ENCODE results near the gene CENATAC.
A peak's percentile ranks its signal among the peaks of the same experiment; 100 is the strongest.
"Not testable (repeated sequence)": the region's sequence is repeated elsewhere in the genome, so short reads cannot be mapped to it uniquely, and the experiment has no call there.

The CENATAC gene, protein sequence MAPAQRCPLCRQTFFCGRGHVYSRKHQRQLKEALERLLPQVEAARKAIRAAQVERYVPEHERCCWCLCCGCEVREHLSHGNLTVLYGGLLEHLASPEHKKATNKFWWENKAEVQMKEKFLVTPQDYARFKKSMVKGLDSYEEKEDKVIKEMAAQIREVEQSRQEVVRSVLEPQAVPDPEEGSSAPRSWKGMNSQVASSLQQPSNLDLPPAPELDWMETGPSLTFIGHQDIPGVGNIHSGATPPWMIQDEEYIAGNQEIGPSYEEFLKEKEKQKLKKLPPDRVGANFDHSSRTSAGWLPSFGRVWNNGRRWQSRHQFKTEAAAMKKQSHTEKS

DNA sequence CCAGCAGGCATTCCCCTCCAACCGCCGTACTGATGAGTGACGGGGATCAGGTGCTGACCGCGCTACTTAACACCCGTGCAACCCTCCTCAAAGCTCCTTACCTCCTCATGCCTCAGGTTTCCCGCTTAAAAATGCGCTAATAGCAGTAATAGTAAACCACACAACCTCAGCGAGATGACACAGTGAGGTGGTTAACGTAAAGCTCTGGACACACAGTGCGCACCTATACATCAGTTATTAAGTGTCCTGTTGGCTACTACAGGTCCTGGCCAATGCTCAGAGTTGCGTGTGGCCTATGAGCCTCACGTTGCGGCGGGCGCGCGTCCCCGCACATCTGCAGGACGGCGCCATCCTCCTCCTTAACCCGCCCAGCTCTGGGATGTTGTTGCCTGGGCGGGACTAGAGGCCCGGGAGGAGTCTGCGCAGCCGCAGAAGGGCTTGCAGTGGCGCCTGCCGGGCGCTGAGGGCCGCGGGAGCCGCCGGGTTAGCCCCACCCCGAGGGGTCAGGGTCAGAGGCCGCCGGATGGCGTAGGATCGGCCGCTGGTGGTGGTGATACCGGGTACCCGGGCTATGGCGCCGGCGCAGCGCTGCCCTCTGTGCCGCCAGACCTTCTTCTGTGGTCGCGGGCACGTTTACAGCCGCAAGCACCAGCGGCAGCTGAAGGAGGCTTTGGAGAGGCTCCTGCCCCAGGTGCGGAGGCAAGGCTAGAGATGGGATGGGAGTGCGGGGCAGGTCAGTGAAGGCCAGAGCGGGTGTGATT is at the start of gene CENATAC:
Gene CENATAC, plus strand, starts transcription at position 512 of the 761 bp plus-strand sequence. Its CDS starts 60 bp downstream, at position 572.
- peak; percentile 95 for DNase-seq

DNA sequence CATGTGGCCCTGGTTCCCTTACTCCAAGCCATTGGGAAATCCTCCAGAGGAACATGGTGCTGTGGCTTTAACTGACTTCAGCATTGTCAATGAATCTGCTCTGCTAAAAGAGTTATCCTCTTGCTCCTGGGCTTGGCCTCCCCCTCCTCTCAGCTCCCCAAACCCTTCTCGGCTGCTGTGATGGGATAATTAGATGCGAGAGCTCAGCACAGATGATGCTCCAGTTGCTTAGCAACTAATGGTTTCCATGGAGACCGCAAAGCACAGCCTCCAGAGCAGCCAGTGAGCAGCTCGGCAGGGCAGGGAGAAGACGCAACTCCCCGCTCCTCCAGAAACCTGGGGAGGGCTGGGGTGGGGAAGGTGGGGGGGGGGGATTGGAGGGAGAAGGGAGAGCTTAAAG is 44.7 kb upstream of the CENATAC start:
- peak; percentile 79 for DNase-seq

DNA sequence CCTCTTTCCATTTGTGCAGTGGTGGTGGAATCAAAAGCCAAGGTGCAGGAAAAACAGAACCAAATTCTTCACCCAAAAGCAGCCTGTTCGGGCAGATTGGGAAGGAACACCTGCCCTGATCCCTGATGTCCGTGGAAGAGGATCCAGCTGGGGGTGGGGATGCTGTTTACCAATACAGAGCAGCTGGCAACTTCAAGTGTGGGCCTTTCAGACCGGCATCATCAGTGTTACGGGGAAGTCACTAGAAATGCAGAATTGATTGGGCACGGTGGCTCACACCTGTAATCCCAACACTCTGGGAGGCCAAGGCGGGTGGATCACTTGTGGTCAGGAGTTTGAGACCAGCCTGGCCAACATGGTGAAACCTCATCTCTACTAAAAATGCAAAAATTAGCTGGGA is 44.0 kb upstream of the CENATAC start:
- not testable (repeated sequence) for DNase-seq

DNA sequence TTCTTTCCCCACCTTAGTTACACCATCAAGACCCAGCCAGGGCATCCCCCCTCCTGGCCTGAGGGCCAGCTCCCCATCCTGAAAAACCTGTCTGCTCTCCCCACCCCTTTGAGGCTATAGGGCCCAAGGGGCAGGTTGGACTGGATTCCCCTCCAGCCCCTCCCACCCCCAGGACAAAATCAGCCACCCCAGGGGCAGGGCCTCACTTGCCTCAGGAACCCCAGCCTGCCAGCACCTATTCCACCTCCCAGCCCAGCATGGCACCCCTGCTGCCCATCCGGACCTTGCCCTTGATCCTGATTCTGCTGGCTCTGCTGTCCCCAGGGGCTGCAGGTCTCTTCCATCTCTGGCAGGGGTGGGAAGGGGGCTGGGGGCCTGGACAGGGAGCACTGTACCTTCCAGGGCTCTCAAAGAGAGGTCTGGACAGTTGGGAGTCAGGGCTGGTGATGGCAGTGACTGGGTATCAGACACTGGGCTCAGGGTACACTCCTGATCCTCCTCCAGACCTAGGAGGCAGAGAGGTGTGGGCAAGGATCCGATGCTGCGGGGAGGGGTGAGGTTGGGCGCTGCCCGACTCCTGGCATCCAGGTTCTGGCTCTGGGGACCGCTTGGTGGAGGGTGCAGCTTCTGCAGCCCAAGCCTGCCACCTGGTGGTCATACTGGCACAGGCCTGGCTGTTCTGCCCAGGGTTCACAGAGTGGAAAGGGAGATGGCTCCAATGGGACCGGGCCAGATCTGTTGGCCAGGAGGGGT is 41.7 kb upstream of the CENATAC start, which contains the start of gene UPK2:
Gene UPK2, plus strand, starts transcription at position 205 of the 753 bp plus-strand sequence. Its CDS starts 53 bp downstream, at position 258.
- peak; percentile 75 for DNase-seq

DNA sequence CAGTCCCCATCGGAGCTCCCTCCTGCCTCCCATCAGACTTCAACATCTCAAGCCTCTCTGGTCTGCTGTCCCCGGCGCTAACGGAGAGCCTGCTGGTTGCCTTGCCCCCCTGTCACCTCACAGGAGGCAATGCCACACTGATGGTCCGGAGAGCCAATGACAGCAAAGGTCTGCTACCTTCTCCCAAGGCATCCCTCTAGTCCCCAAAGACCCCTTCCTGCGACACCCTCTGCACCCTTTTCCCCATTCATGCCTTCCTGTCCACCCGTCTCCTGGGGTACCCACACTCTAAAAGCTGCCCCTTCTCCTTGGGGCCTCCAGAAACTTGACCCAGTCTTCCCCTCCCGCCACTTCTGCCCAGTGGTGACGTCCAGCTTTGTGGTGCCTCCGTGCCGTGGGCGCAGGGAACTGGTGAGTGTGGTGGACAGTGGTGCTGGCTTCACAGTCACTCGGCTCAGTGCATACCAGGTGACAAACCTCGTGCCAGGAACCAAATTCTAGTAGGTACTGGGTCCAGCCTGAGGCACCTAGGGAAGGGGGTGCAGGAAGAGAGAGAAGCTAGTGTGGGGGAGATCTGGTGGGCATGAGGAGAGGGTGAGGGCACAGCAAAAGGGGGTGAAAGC is 41.0 kb upstream of the CENATAC start:
- DNase-seq, result no peak

DNA sequence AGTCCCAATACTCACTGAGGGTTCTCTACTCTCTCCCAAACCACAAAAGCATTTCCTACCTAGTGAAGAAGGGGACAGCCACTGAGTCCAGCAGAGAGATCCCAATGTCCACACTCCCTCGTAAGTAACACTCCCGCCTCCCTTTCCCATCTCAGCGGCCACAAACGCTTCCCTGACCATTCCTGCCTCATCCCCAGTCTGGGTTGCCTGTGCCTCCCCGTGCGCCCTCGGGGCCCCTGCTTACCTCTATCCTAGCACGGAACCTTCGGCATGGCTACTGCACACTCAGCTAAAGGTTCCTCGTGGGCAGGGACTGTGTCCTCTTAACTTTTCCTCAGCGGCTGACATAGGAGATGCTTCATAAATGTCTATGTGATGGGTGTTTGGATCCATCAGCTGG is 40.4 kb upstream of the CENATAC start:
- no peak for DNase-seq

DNA sequence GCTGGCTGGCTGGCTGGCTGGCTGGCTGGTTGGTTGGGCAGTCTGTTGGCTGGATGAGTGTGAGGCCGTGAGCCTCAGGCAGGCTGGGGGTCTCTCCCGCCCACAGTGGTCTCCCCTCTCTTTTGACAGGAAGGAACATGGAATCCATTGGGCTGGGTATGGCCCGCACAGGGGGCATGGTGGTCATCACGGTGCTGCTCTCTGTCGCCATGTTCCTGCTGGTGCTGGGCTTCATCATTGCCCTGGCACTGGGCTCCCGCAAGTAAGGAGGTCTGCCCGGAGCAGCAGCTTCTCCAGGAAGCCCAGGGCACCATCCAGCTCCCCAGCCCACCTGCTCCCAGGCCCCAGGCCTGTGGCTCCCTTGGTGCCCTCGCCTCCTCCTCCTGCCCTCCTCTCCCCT is 40.0 kb upstream of the CENATAC start:
- DNase-seq, result no peak

DNA sequence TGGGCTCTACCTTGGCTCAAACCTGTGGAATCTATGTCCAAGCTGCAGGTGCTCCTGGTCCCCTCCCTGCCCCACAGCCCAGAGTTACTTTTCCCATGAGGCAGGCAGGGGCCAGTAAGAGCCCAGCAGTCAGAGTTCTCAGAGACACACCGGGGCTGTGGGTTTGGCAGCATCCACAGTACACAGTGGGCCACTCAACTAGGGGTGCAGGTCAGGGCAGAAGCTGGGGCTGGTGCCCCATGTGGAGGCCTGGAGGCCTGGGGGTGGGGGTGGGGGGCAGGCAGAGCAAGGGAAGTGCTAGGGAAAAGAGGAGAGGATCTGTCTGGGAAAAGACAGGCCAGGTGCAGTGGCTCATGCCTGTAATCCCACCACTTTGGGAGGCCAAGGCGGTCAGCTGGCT is 39.4 kb upstream of the CENATAC start:
- DNase-seq, result no peak

DNA sequence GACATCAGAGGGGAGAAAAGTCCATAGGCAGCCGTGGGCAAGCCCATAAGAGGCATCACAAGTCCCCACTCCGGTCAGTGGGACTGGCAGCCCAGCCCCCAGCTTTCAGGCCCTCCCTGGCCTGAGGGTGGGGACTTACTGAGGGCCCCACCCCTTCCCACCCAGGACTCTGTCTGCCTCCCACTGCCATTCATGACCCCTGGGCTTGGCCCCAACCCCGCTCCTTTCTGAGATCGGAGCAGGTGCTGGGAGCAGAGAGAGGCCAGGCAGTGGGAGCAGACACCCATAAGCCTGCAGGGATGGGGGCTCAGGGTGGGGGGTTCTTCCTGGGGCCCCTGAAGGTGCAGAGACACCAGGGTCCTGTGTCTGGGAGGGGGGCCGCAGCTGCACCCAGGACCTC is 36.7 kb upstream of the CENATAC start:
- no peak for DNase-seq

DNA sequence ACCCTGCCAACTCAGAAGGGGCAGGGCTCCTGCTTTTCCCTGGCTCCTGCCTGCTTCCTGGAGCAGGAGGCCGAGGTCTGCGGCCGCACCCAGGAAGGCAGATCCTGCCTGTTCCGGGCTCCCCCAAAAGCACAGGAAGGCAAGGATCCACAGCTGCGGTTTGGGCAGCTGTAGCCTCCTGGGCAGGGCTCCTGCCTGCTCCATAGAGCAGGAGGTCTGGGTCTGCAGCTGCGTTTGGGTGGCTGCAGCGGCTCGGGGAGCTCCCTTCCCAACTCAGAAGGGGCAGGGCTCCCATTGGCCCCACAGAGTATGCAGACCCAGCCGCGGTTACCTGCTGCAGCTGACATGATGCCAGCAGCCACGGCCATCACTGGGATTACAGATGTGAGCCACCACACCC is 36.3 kb upstream of the CENATAC start:
- DNase-seq, result no peak

DNA sequence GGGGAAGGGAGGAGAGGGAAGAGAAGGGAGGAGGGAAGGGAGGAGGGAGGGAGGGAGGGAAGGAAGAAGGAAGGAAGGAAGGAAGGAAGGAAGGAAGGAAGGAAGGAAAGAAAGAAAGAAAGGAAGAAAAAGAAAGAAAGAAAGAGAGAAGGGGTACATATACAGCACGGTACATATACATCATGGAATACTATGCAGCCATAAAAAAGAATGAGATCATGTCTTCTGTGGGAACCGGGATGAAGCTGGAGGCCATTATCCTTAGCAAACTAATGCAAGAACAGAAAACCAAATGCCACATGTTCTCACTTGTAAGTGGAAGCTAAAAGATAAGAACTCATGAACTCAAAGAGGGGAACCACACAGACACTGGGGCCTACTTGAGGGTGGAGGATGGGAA is 28.4 kb upstream of the CENATAC start:
- not testable (repeated sequence) for DNase-seq

DNA sequence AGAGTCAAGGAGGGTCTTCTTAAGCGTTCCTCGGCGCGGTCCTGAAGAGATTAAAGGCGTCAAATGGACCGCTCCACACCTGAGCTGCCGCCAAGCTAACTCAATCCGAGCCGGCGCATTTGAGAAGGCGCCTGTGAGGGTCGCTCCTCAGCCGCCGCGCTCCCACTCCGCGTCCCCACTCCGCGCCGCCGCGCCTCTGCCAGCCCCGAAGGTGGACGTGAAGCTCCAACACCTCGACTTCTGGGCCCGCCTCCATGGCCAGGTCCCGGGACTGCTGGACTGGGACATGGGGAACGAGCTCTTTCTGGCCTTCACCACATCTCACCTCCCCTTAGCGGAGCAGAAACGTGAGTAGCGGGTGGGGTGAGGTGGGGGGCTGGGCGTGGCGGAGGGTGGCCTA is 26.3 kb upstream of the CENATAC start, which contains the start of gene FOXR1:
Gene FOXR1, plus strand, starts transcription at position 116 of the 400 bp plus-strand sequence. Its CDS starts 171 bp downstream, at position 287.
- no peak for DNase-seq

DNA sequence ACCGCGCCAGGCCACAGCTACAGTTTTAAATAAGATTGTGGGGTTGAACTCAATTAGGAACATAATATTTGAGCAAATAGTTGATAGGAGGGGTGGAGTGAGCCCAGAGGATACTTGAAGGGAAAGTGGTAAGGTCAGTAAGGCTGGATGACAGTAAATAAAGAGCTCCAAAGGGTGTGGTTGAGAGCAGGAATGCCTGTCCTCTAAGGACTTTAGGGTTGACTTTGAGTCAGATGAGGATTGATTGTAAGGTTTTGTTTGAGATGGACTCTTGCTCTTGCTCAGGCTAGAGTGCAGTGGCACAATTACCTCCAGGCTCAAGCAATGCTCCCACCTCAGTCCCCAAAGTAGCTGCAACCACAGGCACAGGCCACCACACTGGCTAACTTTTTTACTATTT is 24.0 kb upstream of the CENATAC start:
- DNase-seq, result no peak

DNA sequence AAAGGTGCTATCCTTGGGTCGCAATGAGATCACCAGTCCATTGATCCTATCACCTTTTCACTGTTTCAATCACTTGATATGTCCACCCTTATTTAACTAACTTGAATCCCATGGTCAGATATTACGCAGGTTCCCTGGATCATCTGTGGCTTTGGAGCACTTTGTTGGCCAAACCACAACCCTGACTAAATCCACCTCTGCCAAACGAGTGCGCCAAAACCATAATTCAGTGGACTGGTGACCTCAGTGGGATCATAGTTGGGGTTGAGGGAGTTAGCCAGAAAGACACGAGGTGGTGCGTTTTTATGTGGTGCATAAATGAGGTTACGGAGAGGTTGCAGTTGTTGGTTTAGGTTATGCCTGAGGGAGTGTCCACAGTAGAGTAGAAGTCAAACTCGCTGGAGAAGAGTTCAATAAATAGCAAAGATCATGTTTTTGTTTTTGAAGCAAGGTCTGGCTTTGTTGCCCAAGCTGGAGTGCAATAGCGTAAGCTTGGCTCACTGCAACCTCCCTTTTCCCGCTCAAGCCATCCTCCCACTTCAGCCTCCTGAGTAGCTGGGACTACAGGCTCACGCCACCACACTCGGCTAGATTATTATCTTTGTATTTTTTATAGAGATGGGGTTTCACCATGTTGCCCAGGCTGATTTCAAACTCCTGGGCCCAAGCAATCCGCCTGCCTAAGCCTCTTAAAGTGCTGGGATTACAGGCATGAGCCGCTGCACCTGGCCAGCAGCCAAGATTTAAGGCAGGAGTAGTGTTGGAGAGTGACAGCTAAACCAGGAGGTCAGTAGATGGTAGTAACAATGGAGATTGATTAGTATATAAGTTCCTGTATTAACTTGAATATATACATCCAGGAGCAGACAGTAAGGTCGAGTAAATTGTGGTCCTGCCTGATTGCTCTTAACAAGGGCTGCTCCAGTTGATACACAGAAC is 21.9 kb upstream of the CENATAC start:
- no peak for DNase-seq

DNA sequence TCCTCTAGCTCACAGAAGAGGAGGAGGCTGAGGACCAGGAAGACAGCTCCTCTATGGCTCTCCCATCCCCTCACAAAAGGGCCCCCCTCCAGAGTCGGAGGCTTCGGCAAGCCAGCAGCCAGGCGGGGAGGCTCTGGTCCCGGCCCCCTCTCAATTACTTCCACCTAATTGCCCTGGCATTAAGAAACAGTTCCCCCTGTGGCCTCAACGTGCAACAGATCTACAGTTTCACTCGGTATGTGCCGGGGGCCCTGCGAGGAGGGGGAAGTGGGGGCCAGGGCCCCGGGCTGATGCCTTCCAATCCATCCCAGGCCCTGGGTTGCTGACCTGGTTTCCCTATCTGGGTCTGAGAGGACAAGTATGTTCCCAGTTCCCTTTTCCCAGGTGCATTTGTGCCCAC is 18.5 kb upstream of the CENATAC start:
- no peak for DNase-seq

DNA sequence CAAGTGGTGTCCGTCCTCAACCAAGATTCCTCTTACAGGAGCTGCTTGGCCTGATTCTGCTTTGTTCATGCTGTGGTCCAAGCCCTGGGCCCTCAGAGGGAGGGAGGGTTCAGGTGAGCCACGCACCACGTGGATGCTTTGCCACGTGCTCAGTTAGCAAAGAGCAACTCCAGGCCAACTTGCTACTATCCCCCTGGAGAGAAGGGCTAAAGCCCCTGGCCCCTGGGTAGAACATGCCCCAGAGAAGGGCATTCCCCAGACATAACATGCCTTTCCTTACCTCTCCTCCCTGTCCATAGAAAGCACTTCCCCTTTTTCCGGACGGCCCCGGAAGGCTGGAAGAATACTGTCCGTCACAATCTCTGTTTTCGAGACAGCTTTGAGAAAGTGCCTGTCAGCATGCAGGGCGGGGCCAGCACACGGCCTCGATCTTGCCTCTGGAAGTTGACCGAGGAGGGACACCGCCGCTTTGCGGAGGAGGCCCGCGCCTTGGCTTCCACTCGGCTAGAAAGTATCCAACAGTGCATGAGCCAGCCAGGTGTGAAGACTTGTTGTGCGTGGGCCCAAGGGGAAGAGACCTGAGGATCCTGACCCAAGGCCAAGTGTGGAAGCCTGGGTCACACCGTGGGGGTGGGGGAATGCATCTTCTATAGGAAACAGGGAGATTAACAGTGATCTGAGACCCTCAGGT is 17.6 kb upstream of the CENATAC start:
- no peak for DNase-seq

DNA sequence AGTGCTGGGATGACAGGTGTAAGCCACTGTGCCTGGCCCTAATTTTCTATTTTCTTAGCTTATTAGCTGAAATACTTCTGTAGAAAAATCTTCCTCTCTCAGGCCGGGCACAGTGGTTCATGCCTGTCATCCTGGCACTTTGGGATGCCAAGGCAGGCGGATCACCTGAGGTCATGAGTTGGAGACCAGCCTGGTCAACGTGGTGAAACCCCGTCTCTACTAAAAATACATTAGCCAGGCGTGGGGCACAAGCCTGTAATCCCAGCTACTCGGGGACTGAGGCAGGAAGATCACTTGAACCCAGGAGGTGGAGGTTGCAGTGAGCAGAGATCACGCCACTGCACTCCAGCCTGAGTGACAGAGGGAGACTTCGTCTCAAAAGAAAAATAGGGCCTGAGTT is 13.6 kb upstream of the CENATAC start:
- DNase-seq, result not testable (repeated sequence)

DNA sequence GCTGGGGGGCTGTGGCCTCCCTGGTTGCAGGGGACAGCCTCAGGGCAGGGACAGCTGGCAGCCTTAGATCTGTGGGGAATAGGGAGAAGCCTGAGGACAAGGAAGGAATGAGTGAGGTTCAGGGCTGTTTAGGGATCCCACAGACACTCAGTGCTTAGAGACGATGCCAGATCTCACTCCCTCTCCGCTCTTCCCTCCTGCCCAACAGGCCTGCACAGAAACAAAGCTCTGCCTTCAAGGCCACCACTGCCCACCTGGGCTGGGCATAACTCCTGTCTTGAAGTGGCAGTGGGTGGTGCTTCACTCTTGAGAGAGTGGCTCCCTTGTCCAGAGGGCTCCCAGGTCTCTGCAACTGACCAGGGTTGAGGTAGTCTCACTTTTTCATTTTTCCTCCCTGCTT is 13.1 kb upstream of the CENATAC start:
- DNase-seq, result no peak

DNA sequence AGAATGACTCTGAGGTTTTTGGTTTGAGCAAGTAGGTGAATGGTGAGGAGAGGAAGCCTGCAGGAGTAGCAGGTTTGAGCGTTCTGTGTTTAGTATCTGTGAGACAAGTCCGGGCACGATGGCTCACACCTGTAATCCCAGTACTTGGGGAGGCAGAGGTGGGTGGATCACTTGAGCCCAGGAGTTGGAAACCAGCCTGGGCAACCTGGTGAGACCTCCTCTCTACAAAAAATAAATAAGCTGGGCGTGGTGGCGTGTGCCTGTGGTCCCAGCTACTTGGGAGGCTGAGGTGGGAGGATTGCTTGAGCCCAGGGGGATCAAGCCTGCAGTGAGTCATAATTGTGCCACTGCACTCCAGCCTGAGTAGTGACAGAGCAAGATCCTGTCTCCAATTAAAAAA is 9.7 kb upstream of the CENATAC start:
- DNase-seq, result peak; percentile 31

DNA sequence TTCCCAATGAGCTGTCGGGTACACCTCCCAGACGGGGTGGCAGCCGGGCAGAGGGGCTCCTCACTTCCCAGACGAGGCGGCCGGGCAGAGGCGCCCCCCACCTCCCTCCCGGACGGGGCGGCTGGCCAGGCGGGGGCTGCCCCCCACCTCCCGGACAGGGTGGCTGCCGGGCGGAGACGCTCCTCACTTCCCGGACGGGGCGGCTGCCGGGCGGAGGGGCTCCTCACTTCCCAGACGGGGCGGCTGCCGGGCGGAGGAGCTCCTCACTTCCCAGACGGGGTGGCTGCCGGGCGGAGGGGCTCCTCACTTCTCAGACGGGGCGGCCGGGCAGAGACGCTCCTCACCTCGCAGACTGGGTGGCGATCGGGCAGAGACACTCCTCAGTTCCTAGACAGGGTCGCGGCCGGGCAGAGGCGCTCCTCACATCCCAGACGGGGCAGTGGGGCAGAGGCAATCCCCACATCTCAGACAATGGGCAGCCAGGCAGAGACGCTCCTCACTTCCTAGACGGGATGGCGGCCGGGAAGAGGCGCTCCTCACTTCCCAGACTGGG is 6.4 kb upstream of the CENATAC start:
- DNase-seq, result not testable (repeated sequence)

Measured in NCI-H146 (cell line).